GM19025 (cell line): ENCODE data around the gene SRSF1.
"Not testable (repeated sequence)": the region's sequence is repeated elsewhere in the genome, so short reads cannot be mapped to it uniquely, and the experiment has no call there.

ENCODE experiments used
- ATAC-seq: cut with Tn5 transposase; IDR thresholded peaks from one replicate; pipeline ENCODE4 v1.9.1; 2021; ENCODE audit warnings: mild to moderate bottlenecking, low read depth, moderate library complexity; ENCODE audit not compliant: unreplicated experiment

Gene SRSF1

DNA sequence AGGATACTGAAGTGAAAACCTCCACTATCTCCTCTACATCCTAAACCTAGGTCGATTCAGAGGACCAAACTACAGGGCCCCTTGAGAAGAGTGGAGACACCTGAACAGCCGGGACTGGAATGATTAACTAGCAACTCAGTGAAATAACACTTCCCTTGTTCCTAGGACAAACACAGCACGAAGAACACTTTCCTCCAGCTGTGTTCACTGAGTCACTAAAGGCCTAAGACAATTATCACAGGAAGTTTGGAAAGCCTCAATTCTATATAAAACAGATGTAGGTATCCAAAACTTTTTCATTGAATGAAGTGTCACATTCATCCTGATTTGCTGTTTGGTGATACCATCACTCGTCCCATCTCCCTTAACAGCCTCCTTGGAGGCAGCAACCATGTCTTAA is 36.3 kb downstream of the SRSF1 start:
- ATAC-seq: no peak

DNA sequence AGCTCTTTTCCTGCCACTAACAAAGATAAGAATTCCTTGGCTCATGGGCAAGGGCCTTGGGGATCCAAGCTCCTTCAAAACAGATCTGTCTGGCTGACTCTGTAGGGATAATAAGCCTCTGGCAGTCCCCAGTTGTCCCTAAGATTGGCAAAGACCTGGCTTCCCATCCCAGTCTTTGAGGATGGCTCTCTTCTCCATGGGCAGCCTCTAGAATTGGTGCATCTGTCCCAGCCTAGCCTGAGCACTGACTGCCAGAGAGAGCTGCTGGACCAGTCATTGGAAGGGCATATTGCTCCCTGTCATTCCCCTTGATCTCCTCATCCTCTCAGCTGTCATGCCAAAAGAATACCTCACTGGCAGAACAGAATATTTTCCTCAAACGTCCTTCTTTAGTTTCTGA is 38.6 kb downstream of the SRSF1 start:
- ATAC-seq: no peak

DNA sequence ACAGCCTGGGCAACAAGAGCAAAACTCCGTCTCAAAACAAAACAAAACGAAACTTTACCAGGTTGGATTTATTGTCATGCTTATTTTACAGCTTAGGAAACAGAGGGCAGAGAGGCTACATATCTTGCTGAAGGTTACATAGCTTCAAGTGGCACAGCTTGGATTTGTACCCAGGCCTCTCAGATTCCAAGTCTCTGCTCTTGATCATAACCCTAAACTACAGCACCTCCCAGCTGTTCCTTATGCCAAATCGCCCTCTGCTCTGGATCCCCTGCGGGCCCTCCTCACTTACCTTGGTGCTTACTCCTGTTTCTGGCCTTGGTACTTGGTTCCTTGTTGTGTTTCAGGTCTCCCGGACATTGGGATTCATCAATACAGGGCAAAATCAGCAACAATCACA is 40.2 kb downstream of the SRSF1 start:
- ATAC-seq: no peak

GRCh38 chr17:57966246-57966645 is 40.8 kb downstream of the SRSF1 start:
- ATAC-seq: no peak

GRCh38 chr17:57965521-57966160 is 41.4 kb downstream of the SRSF1 start:
- no peak for ATAC-seq

DNA sequence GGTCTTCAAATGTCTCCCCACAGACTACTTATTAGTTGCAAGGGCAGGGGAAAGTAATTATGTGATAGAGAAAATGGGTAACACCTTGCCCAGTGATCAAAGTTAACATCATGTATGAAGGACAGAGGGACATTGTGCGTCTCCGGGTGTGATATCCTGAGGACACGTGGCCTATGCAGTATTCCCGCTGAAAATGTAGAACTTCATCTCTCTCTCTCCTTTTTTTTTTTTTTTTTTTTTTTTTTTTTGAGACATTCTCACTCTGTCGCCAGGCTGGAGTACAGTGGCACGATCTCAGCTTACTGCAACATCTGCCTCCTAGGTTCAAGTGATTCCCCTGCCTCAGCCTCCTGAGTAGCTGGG is 43.9 kb downstream of the SRSF1 start:
- no peak for ATAC-seq

DNA sequence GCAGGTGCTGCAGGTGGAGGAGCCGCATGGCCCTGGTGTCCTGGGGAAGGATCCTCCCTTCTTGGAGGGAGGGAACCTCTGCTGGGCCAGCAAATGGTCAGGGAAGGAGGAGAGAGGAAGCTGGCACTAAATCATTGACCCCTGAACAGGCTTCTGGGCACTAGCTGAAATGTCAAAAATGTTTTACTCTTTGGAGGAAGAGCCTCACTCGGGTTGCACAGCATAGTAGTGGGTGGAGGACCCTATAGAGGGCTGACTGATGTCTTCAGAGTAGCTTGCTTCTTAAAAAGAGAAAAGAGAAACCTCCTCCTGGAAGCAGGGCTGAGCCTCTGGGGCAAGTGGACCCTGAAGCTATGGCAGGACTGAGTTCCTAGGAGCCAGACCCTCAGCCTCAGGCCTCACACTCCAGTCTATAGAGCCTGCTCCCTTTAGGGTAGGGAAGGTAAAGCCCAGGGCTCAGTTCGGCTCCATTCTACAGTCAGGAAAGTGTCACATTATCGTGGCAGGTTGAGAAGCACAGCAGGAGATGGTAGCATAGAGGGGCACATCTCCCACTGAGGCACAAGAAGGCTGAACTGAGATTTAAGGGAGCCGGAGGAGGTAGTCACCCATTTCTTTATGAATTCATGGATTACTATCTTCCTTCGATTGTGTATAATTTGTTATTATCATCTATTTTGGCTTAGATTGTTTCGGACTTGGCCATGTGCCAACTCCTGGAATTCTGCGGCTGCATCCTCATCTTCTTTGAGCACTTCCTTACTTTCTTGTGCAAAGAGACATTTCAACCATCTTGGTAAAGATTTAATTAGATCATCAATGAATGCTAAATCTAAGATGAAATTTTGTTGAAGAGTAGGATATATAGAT is 44.5 kb downstream of the SRSF1 start:
- ATAC-seq: no peak

DNA sequence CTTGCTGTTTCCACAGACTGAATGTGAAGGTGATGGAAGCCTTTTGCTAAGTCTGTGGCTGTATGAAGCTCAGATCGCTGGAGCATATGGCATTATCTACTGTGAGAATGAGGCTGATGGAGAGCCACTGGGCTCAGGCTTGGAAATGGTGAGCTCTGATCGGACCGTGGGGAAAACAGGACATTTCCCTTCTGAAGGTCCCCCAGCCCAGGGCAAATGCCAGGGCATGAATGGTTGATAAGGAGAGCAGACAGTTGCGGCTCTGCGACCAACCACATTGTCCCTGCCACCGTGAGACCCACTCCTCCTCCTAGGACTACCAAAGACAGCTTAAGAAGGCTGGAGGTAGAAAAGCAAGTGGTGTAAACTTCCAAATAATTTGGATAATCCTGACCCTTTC is 47.1 kb downstream of the SRSF1 start:
- ATAC-seq: no peak

DNA sequence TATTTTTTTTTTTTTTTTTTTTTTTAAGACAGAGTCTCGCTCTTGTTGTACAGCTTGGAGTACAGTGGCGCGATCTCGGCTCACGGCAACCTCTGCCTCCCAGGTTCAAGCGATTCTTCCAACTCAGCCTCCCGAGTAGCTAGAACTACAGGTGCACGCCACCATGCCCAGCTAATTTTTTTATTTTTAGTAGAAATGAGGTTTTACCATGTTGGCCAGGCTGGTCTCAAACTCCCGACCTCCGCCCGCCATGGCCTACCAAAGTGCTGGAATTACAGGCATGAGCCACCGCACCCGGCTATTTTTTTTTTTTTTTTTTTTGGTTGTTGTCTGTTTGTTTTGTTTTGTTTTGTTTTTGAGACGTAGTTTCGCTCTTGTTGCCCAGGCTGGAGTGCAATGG is 48.7 kb downstream of the SRSF1 start:
- not testable (repeated sequence) for ATAC-seq

GRCh38 chr17:57957886-57958285 is 49.2 kb downstream of the SRSF1 start:
- ATAC-seq: no peak

- no peak for ATAC-seq
These were observed 49.8 kb downstream of the SRSF1 start for GRCh38 chr17:57957120-57957850.

- peak; percentile 75 for ATAC-seq
These were observed 50.5 kb downstream of the SRSF1 start for GRCh38 chr17:57956291-57957119.

DNA sequence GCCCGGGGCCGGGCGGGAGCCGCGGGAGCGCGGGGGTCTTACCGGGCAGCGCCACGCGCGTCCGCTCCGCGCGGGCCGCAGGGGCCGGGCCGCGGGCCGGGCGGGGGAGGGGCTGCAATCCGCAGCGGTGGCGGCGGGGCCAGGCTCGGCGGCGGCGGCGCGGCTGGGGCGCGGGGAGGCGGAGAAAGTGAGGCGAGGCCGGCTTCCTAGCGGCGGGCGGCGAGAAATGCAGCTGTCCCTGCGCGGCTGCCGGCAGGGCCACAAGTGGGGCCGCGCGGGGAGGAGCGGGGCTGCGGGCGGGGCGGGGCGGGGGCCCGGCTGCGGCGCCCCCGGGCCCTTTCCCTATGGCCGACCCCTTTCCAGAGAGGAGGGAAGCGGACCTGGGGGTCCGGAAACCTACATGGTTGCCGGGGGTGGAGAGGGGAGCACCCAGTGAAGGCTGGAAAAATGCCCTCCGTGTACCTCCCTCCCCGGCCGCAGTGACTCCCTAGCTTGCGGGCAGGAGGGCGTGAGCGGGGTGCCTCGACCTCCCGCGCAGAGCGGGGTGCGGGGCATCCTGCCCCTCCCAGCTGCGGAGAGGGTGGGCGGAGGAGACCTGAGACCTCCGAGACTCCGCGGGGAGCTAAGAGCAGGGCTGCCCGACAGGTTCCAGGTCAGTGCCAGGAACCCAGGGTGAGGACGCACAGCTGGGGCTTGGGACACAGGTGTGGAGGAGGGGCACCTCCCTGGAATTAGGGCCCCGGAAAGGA is 51.7 kb downstream of the SRSF1 start, which contains the start of gene CUEDC1:
TSS of gene CUEDC1 (minus strand) at position 230 of the 749 bp plus-strand sequence. CDS start 69,848 bp downstream, outside the sequence.
- peak; percentile 48 for ATAC-seq

GRCh38 chr17:57954397-57955182 is 52.5 kb downstream of the SRSF1 start:
- no peak for ATAC-seq

- no peak for ATAC-seq
These were observed 53.2 kb downstream of the SRSF1 start for GRCh38 chr17:57953705-57954396.
